Measurements from ENCODE around the gene DNAH17.

DNA sequence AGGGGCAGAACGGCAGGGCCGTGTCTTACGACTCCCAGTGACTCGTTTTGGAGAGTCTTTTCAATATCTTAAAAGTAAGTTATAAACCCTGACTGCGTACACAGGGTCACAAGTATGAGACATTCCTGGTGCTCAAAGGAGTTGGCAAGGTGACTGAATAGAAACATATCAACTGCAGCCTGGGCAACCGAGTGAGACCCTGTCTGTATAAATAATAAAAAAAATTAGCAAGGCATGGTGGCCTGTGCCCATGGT, 115.5 kb downstream of the DNAH17 start:
- TF ChIP-seq, protein P1, sequence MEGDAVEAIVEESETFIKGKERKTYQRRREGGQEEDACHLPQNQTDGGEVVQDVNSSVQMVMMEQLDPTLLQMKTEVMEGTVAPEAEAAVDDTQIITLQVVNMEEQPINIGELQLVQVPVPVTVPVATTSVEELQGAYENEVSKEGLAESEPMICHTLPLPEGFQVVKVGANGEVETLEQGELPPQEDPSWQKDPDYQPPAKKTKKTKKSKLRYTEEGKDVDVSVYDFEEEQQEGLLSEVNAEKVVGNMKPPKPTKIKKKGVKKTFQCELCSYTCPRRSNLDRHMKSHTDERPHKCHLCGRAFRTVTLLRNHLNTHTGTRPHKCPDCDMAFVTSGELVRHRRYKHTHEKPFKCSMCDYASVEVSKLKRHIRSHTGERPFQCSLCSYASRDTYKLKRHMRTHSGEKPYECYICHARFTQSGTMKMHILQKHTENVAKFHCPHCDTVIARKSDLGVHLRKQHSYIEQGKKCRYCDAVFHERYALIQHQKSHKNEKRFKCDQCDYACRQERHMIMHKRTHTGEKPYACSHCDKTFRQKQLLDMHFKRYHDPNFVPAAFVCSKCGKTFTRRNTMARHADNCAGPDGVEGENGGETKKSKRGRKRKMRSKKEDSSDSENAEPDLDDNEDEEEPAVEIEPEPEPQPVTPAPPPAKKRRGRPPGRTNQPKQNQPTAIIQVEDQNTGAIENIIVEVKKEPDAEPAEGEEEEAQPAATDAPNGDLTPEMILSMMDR (IDR thresholded peaks at IDR 0.05 in 2 of 3, conservative IDR thresholded peaks at IDR 0.05 in 1 of 3; ENCODE audit: borderline replicate concordance in 1 of 3, insufficient read depth in 1 of 3, low read depth in 2 of 3, low read length in 2 of 3), result no peak
- TF ChIP-seq FOSL1 (IDR thresholded peaks at IDR 0.05; ENCODE audit: low read depth), result no peak
- TF ChIP-seq, protein P2, sequence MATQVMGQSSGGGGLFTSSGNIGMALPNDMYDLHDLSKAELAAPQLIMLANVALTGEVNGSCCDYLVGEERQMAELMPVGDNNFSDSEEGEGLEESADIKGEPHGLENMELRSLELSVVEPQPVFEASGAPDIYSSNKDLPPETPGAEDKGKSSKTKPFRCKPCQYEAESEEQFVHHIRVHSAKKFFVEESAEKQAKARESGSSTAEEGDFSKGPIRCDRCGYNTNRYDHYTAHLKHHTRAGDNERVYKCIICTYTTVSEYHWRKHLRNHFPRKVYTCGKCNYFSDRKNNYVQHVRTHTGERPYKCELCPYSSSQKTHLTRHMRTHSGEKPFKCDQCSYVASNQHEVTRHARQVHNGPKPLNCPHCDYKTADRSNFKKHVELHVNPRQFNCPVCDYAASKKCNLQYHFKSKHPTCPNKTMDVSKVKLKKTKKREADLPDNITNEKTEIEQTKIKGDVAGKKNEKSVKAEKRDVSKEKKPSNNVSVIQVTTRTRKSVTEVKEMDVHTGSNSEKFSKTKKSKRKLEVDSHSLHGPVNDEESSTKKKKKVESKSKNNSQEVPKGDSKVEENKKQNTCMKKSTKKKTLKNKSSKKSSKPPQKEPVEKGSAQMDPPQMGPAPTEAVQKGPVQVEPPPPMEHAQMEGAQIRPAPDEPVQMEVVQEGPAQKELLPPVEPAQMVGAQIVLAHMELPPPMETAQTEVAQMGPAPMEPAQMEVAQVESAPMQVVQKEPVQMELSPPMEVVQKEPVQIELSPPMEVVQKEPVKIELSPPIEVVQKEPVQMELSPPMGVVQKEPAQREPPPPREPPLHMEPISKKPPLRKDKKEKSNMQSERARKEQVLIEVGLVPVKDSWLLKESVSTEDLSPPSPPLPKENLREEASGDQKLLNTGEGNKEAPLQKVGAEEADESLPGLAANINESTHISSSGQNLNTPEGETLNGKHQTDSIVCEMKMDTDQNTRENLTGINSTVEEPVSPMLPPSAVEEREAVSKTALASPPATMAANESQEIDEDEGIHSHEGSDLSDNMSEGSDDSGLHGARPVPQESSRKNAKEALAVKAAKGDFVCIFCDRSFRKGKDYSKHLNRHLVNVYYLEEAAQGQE (IDR thresholded peaks at IDR 0.05; ENCODE audit: low read depth), result no peak
- TF ChIP-seq, protein P3, sequence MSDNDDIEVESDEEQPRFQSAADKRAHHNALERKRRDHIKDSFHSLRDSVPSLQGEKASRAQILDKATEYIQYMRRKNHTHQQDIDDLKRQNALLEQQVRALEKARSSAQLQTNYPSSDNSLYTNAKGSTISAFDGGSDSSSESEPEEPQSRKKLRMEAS (IDR thresholded peaks at IDR 0.05), result no peak
- no peak for TF ChIP-seq EZH2 (IDR thresholded peaks at IDR 0.05)
- no peak for TF ChIP-seq POLR2A (IDR thresholded peaks at IDR 0.05; ENCODE audit: borderline replicate concordance, extremely low read depth, insufficient read depth, insufficient read length)
- no peak for TF ChIP-seq JUND (IDR thresholded peaks at IDR 0.05)
- TF ChIP-seq ZNF274 (IDR thresholded peaks at IDR 0.05; ENCODE audit: low read depth, low read length), result no peak
- no peak for TF ChIP-seq CBX3 (IDR thresholded peaks at IDR 0.05; ENCODE audit: low read depth)
- TF ChIP-seq RAD21 (IDR thresholded peaks at IDR 0.05; ENCODE audit: low read depth), result no peak
- no peak for TF ChIP-seq ZFX (IDR thresholded peaks at IDR 0.05)
- no peak for TF ChIP-seq POLR2AphosphoS5 (IDR thresholded peaks at IDR 0.05; ENCODE audit: low read depth, low read length)

Data from HCT116 (cell line).